IPS-NIHi7 (cell line): ENCODE results near the gene F7.

Source experiments
- DNase-seq: peaks from one replicate; pipeline ENCODE4 v3.0.0; 2012; ENCODE audit warnings: mixed read lengths; ENCODE audit errors: extremely low spot score

The F7 gene

DNA sequence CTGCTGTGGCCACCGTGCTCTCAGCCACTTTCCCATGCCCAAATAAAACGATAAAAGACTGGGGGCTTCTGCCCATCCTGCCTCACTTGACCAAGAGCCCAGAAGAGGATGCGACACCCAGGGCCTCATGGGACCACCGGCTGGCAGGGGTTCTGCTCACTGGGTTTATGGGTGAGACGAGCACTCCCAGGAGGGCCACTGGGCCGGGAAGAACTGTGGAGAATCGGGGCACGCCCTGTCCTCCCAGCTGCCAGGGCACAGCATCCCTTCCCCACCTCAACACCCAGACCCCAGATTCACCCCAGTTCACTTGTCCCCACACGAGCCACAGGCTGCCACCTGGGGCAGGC lies 12.3 kb downstream of the F7 start:
- no peak for DNase-seq

- no peak for DNase-seq
These were observed 12.8 kb downstream of the F7 start for GRCh38 chr13:113118261-113119021.

- no peak for DNase-seq
These were observed 13.7 kb downstream of the F7 start for GRCh38 chr13:113119166-113119821.

DNA sequence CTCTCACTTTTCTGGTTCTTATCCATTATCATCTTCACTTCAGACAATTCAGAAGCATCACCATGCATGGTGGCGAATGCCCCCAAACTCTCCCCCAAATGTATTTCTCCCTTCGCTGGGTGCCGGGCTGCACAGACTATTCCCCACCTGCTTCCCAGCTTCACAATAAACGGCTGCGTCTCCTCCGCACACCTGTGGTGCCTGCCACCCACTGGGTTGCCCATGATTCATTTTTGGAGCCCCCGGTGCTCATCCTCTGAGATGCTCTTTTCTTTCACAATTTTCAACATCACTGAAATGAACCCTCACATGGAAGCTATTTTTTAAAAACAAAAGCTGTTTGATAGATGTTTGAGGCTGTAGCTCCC lies 14.2 kb downstream of the F7 start:
- no peak for DNase-seq

GRCh38 chr13:113120300-113121182 lies 14.9 kb downstream of the F7 start:
- no peak for DNase-seq

DNA sequence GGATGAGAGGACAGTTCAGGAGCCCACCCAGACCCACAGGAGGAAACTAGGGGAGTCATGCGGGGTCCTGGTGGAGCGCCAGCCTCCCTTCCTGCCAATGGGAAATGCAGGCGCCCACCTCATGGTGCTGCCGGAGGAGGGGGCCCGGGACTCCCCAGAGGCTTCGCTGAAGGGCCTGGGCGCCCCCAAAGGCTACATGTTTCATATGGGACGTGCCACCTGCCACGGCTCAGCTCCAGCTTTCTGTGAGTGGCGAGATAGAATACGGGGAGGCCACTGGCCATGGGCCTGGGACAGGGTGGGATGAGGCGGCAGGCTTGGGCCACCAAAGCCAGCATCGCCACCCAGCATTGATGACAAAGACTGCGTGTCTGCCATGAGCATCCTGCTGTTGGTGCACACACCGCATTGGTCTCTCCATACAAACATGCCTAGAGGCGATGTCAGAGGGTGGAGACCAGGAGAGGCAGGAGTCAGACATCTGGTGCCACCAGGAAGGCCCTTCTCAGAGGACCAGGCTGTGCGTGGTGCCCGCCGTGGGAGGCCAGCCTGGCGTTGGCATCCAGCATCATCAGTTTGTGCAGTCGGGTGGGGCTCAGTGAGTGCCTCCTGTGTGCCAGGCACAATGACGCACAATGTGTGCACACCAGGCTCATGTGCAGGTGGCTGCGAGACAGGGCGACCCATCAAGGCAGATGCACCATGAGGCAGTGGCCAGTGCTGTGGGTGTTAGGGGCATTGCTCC lies 15.8 kb downstream of the F7 start:
- no peak for DNase-seq

DNA sequence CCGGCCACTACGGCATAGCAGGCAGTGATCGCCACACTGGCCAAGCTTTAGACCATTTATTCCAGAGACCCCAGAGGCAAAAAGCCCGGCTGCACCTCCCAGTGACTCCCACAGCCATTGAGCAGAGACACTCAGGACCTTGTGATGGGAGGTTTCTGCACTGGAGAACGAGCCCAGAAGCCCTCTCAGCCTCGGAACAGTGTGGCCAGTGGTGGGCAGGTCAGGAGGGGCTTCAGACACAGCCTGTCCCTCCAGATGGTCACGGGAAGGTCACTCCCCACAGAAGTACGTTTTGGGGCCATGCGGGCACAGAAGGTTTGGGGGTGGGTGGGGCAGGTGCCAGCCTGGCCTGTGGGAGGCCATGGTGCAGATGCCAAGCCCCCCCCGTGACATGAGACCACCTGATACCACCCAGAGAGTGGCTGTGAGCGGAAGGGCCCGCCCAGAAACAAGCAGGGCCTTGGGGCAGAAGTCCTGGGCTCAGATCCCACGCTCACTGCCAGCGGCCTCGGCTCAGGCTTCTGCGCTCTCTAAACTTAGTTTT lies 16.4 kb downstream of the F7 start:
- no peak for DNase-seq

- peak; percentile 83 for DNase-seq
These were observed 17.1 kb downstream of the F7 start, which contains the start of gene F10 for GRCh38 chr13:113122550-113123225. Gene F10 (plus strand): TSS chr13:113122799. CDS start chr13:113122856, 57 bp downstream.

GRCh38 chr13:113123226-113124201 lies 17.9 kb downstream of the F7 start:
- peak; percentile 63 for DNase-seq

DNA sequence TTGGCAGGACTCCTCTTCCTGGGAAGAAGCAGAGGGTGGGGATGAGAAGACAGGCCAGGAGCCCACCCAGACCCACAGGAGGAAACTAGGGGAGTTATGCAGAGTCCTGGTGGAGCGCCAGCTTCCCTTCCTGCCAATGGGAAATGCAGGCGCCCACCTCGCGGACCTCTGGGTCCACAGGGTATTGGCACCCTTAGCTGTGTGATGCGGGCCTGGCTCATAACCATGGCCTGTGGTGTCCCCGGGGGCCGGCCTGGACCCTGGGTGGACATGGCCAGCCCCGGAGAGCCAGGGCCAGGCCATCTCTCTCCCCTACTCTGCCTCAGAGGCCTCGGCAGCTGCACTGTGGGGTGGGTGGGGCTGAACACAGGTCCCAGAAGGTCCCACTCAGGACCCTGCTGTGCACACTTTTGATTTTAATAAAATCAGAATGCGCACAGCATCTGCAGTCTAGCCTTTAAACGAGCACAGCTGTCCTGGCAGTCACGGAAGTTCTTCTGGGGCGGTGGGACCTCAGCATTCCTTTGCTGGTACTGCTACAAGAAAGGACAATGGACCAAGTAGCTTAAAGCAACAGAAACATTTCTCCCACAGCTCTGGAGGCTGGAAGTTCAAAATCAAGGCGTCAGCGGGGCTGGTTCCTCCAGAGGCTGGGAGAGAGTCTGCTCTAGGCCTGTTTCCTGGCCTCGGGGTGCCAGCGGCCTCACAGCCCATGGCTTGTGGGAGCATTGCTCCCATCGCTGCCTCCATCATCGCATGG lies 18.8 kb downstream of the F7 start:
- no peak for DNase-seq

DNA sequence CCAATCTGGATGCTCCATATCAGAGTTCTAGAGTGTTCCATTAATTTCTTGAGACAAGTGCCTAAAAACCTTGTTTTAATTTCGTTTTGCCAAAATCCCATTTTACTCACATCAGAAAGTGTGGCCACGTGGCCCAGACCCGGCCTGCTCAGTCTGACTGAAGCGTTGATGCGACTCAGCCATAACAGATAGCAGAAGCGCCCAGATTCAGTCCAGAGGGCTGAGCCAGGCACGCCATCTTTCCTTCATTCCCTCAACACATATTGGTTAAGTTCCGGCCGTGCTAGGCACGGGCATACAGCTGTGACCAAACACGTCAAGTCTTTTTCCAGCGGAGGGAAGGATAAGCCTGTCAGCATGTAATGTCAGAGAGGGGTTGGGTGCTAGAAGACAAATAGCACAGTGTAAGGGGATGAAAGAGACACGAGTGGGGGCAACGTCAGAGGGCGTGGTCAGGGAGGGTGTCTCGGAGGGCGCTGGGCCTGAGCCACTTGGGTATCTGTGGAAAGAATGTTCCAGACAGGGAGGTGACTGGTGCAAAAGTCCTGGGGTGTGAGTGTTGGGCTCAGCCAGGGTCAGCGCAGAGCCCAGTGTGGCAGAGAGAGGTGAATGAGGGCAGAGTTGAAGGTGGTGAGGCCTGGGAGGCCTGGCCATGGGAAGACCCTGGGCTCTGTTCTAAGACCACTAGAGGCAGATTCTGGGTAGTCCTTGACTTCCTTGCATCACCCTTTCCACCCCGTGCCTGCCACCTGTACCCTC lies 20.1 kb downstream of the F7 start:
- DNase-seq, result no peak

GRCh38 chr13:113126265-113127150 lies 20.9 kb downstream of the F7 start:
- DNase-seq, result no peak

DNA sequence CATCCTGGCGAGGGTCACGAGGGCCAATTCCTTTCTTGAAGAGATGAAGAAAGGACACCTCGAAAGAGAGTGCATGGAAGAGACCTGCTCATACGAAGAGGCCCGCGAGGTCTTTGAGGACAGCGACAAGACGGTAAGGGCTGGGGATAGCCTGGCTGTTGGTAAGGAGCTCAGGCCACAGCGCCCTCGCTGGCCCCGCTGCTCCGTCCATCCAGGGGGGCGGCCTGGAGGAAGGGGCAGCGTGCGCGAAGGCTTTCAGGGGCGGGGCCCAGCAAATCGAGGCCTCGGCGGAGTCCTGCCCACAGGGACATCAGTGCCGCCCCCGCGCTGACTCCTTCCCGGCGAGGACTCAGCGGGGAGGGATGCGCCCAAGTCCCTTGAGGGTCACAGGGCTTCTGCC lies 23.9 kb downstream of the F7 start:
- peak; percentile 61 for DNase-seq

DNA sequence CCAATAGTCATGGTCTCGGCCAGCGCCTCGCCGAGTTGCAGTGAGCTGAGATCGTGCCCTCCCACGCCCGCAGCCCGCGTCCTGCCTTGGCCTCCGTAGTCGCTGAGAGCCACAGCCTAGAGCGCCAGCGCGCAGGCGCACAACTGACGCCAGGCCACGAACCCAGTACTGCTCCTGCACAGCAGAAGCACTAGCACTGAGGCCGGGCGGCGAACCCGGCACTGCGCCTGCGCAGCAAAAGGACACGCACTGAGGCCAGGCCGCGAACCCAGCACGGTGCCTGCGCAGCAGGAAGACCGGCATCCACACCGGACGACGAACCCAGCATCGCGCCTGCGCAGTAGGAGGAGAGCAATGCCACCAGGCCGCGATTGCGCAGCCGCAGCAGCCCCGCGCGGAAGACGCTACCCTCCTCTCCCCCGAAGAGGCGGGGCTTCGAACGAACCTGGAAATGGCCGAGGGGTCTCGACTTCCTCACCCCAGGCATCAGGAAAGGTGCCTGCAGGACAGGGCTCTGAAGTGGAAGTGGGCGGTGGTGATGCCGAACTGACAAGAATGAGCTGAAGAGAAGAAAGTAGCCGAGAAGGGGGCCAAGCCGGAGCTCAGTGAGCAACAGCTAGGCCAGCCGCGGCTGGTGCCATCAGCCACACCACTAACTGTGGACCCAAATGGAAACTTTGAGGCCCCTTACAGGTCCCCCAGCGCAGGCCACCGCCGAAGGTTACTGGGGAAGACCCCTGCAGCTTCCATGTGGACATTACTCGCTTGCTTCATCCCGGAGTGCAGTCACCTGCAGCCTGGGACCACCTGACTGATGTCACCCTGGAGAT lies 24.5 kb downstream of the F7 start:
- DNase-seq, result no peak

- no peak for DNase-seq
These were observed 29.7 kb downstream of the F7 start for GRCh38 chr13:113135281-113135760.

DNA sequence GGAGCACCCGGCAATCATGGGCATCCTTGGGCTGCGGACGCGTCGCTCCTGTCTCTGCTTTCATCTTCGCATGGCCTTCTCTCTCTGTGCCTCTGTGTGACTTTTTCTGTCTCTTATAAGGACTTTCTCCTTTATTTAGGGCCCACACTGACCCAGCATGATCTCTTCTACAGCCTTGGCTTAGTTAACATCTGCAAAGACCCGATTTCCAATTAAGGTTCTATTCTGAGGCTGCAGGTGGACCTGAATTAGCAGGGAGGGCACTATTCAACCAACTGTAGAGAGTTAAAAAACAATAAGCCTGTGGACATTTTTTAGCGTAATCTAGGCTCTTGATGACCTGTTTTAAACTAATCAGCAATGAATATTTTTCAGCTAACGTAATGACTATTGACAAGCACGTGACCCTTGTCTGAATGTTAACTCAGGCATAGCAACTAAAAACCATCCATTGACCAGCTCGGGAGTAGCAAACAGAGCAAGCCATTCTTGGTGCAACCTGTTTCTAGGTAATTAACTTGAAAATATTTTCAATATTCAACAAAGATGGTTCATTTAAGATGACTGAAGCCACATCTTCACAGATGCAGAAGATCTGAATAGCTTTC lies 32.2 kb downstream of the F7 start:
- DNase-seq, result no peak
